ENCODE data around the gene DLG2.
"Not testable (repeated sequence)": the region's sequence is repeated elsewhere in the genome, so short reads cannot be mapped to it uniquely, and the experiment has no call there.

Gene DLG2

DNA sequence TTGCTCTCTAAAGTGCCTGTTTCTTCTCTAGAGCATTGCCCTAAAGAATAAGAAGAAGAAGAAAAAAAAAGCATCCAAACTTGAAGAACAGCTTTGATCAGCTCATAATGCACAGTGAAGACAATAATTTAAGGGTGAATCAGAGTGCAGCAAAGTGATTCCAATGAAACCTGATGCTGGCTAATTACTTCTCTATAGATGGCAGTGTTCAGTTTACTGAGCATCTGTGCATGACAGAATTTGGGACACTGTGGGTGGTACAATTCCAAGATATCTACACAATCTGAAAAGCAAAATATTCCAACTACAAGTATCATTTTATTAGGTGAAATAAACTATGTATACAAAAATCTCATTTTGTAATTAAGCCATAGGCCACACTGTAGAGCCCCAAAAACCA, 1890.5 kb downstream of the DLG2 start:
- no peaks in the 10 kb centered on the region for H3K4me1 ChIP-seq (ENCODE audit: control insufficient read depth in 2 of 2, insufficient read depth in 2 of 2, low read length in 2 of 2)
- no peak overlapping the region for H3K9ac ChIP-seq (ENCODE audit: low read depth in 1 of 2, low read length in 2 of 2)
- H3K27ac ChIP-seq (ENCODE audit: low read depth in 2 of 2, low read length in 2 of 2): no peak overlapping the region
- H3K36me3 ChIP-seq (ENCODE audit: control insufficient read depth in 2 of 2, insufficient read depth in 2 of 2, low read length in 2 of 2): no peaks in the 10 kb centered on the region
- H3K27me3 ChIP-seq (ENCODE audit: control insufficient read depth in 2 of 2, insufficient read depth in 2 of 2, low read length in 2 of 2): no peaks in the 10 kb centered on the region
- no peaks in the 10 kb centered on the region for H3K9me3 ChIP-seq (ENCODE audit: control insufficient read depth in 2 of 2, low read length in 2 of 2)
- no peak overlapping the region for H3K4me3 ChIP-seq (ENCODE audit: low read length in 2 of 2)

GRCh38 chr11:83734120-83734519, 1893.0 kb downstream of the DLG2 start:
- Histone ChIP-seq H3K4me1 (ENCODE audit: control insufficient read depth in 2 of 2, insufficient read depth in 2 of 2, low read length in 2 of 2) (no peaks in the 10 kb centered on the region), H3K27me3 (ENCODE audit: control insufficient read depth in 2 of 2, insufficient read depth in 2 of 2, low read length in 2 of 2) (no peaks in the 10 kb centered on the region), H3K27ac (ENCODE audit: low read depth in 2 of 2, low read length in 2 of 2) (no peak overlapping the region), H3K9ac (ENCODE audit: low read depth in 1 of 2, low read length in 2 of 2) (no peak overlapping the region), H3K4me3 (ENCODE audit: low read length in 2 of 2) (no peak overlapping the region), H3K9me3 (ENCODE audit: control insufficient read depth in 2 of 2, low read length in 2 of 2) (no peaks in the 10 kb centered on the region), H3K36me3 (ENCODE audit: control insufficient read depth in 2 of 2, insufficient read depth in 2 of 2, low read length in 2 of 2) (no peaks in the 10 kb centered on the region)

GRCh38 chr11:83731288-83731687, 1895.9 kb downstream of the DLG2 start:
- not testable (repeated sequence) for H3K36me3 ChIP-seq (ENCODE audit: control insufficient read depth in 2 of 2, insufficient read depth in 2 of 2, low read length in 2 of 2); H3K4me1 ChIP-seq (ENCODE audit: control insufficient read depth in 2 of 2, insufficient read depth in 2 of 2, low read length in 2 of 2); H3K9me3 ChIP-seq (ENCODE audit: control insufficient read depth in 2 of 2, low read length in 2 of 2); H3K27me3 ChIP-seq (ENCODE audit: control insufficient read depth in 2 of 2, insufficient read depth in 2 of 2, low read length in 2 of 2); H3K4me3 ChIP-seq (ENCODE audit: low read length in 2 of 2); H3K9ac ChIP-seq (ENCODE audit: low read depth in 1 of 2, low read length in 2 of 2); H3K27ac ChIP-seq (ENCODE audit: low read depth in 2 of 2, low read length in 2 of 2)

- H3K36me3 ChIP-seq (ENCODE audit: control insufficient read depth in 2 of 2, insufficient read depth in 2 of 2, low read length in 2 of 2): no peaks in the 10 kb centered on the region
- no peak overlapping the region for H3K27ac ChIP-seq (ENCODE audit: low read depth in 2 of 2, low read length in 2 of 2)
- no peaks in the 10 kb centered on the region for H3K27me3 ChIP-seq (ENCODE audit: control insufficient read depth in 2 of 2, insufficient read depth in 2 of 2, low read length in 2 of 2)
Measured at GRCh38 chr11:83728281-83728680, 1898.9 kb downstream of the DLG2 start.

DNA sequence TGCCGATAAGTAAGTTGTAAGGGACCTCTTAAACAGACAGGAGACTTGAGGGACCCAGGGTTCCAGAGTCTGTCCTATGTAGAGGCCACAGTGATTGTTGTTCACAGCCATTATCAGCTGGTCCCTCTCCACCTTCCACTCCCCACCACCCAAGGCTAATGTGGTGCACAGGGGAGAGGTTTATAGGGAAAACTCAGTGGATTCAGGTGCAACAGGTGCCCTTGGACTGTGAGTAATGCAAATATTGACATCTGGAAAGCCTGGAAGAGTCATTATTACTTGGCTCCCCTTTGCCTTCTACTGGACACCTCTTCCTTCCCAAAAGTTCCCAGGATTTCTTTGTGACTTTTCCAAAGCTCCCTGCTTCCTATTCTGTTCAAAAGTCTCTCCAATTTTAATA, 1899.9 kb downstream of the DLG2 start:
- Histone ChIP-seq H3K9ac (ENCODE audit: low read depth in 1 of 2, low read length in 2 of 2) (no peak overlapping the region), H3K27ac (ENCODE audit: low read depth in 2 of 2, low read length in 2 of 2) (no peak overlapping the region), H3K9me3 (ENCODE audit: control insufficient read depth in 2 of 2, low read length in 2 of 2) (no peaks in the 10 kb centered on the region), H3K36me3 (ENCODE audit: control insufficient read depth in 2 of 2, insufficient read depth in 2 of 2, low read length in 2 of 2) (no peaks in the 10 kb centered on the region), H3K27me3 (ENCODE audit: control insufficient read depth in 2 of 2, insufficient read depth in 2 of 2, low read length in 2 of 2) (no peaks in the 10 kb centered on the region), H3K4me3 (ENCODE audit: low read length in 2 of 2) (no peak overlapping the region), H3K4me1 (ENCODE audit: control insufficient read depth in 2 of 2, insufficient read depth in 2 of 2, low read length in 2 of 2) (no peaks in the 10 kb centered on the region)

More at GRCh38 chr11:83728281-83728680, 1898.9 kb downstream of the DLG2 start:
- no peaks in the 10 kb centered on the region for H3K9me3 ChIP-seq (ENCODE audit: control insufficient read depth in 2 of 2, low read length in 2 of 2)
- no peak overlapping the region for H3K9ac ChIP-seq (ENCODE audit: low read depth in 1 of 2, low read length in 2 of 2)
- no peaks in the 10 kb centered on the region for H3K4me1 ChIP-seq (ENCODE audit: control insufficient read depth in 2 of 2, insufficient read depth in 2 of 2, low read length in 2 of 2)
- no peak overlapping the region for H3K4me3 ChIP-seq (ENCODE audit: low read length in 2 of 2)

DNA sequence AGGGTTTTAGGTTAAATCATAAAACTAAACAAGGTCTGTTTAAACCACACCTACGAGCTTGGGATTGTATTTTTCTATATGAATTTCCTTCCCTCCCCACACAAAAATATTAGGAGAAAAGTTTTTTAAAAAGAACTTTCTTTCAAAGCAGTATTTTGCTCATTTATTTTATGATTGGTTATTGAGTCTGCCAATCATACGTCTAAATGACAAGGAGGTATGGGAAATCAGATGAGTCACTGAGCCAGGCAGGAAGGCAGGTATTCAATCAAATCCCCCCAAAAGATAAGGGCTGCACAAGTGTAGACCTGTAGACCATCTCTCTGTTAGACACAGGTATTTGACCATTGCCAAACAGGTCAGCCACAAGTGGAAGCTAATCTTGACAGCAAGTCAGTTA, 1900.8 kb downstream of the DLG2 start:
- Histone ChIP-seq H3K27me3 (ENCODE audit: control insufficient read depth in 2 of 2, insufficient read depth in 2 of 2, low read length in 2 of 2) (no peaks in the 10 kb centered on the region), H3K9ac (ENCODE audit: low read depth in 1 of 2, low read length in 2 of 2) (no peak overlapping the region), H3K9me3 (ENCODE audit: control insufficient read depth in 2 of 2, low read length in 2 of 2) (no peaks in the 10 kb centered on the region), H3K4me3 (ENCODE audit: low read length in 2 of 2) (no peak overlapping the region), H3K36me3 (ENCODE audit: control insufficient read depth in 2 of 2, insufficient read depth in 2 of 2, low read length in 2 of 2) (no peaks in the 10 kb centered on the region), H3K4me1 (ENCODE audit: control insufficient read depth in 2 of 2, insufficient read depth in 2 of 2, low read length in 2 of 2) (no peaks in the 10 kb centered on the region), H3K27ac (ENCODE audit: low read depth in 2 of 2, low read length in 2 of 2) (no peak overlapping the region)

DNA sequence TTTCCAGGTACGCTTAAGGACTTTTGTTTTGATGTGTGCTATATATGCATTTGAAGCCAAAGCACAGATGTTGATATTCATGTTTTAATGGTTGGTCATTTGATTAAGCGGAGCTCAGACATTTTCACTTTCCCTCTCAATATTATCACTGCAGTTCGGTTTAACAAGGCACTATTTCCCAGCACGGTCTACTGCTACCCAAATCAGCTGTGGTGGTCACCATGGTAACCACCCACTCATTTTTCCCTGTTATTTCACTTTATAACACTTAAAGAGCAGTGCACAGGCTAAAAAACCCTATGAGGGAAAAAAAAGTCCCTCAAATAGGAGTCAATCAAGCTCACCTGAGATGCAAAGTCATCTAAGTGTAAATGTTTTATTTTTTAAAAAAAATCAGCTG, 1901.4 kb downstream of the DLG2 start:
- no peak overlapping the region for H3K9ac ChIP-seq (ENCODE audit: low read depth in 1 of 2, low read length in 2 of 2)
- H3K4me3 ChIP-seq (ENCODE audit: low read length in 2 of 2): no peak overlapping the region
- H3K27me3 ChIP-seq (ENCODE audit: control insufficient read depth in 2 of 2, insufficient read depth in 2 of 2, low read length in 2 of 2): no peaks in the 10 kb centered on the region
- no peaks in the 10 kb centered on the region for H3K9me3 ChIP-seq (ENCODE audit: control insufficient read depth in 2 of 2, low read length in 2 of 2)
- H3K4me1 ChIP-seq (ENCODE audit: control insufficient read depth in 2 of 2, insufficient read depth in 2 of 2, low read length in 2 of 2): no peaks in the 10 kb centered on the region
- H3K27ac ChIP-seq (ENCODE audit: low read depth in 2 of 2, low read length in 2 of 2): no peak overlapping the region
- H3K36me3 ChIP-seq (ENCODE audit: control insufficient read depth in 2 of 2, insufficient read depth in 2 of 2, low read length in 2 of 2): no peaks in the 10 kb centered on the region

- H3K4me3 ChIP-seq (ENCODE audit: low read length in 2 of 2): no peak overlapping the region
- H3K27ac ChIP-seq (ENCODE audit: low read depth in 2 of 2, low read length in 2 of 2): no peak overlapping the region
- no peaks in the 10 kb centered on the region for H3K36me3 ChIP-seq (ENCODE audit: control insufficient read depth in 2 of 2, insufficient read depth in 2 of 2, low read length in 2 of 2)
- no peaks in the 10 kb centered on the region for H3K9me3 ChIP-seq (ENCODE audit: control insufficient read depth in 2 of 2, low read length in 2 of 2)
- H3K4me1 ChIP-seq (ENCODE audit: control insufficient read depth in 2 of 2, insufficient read depth in 2 of 2, low read length in 2 of 2): no peaks in the 10 kb centered on the region
- no peaks in the 10 kb centered on the region for H3K27me3 ChIP-seq (ENCODE audit: control insufficient read depth in 2 of 2, insufficient read depth in 2 of 2, low read length in 2 of 2)
- H3K9ac ChIP-seq (ENCODE audit: low read depth in 1 of 2, low read length in 2 of 2): no peak overlapping the region
Measured at GRCh38 chr11:83725269-83725560, 1901.9 kb downstream of the DLG2 start.

DNA sequence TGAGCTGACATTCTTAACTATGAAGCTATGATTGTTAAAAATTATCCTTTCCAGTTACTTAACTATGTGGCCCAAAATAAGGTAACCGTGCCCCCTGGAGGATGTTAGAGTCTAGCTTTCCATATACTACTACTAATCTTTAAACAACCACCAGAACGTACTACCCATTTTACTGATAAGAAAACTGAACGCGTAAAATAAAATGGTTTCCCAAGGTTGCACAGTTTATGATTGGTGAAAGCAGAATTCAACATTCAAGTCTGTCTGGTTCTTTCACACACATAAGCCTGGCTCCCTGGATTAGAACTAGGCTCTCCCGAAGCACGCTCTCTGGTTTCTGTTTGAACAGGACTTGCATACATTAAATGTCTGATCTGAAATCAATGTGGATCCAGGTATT, 1903.1 kb downstream of the DLG2 start:
- no peak overlapping the region for H3K9ac ChIP-seq (ENCODE audit: low read depth in 1 of 2, low read length in 2 of 2)
- peak overlapping the region; percentile 28 to 60 for H3K4me3 ChIP-seq (ENCODE audit: low read length in 2 of 2)
- no peaks in the 10 kb centered on the region for H3K4me1 ChIP-seq (ENCODE audit: control insufficient read depth in 2 of 2, insufficient read depth in 2 of 2, low read length in 2 of 2)
- H3K27ac ChIP-seq (ENCODE audit: low read depth in 2 of 2, low read length in 2 of 2): no peak overlapping the region
- H3K36me3 ChIP-seq (ENCODE audit: control insufficient read depth in 2 of 2, insufficient read depth in 2 of 2, low read length in 2 of 2): no peaks in the 10 kb centered on the region
- no peaks in the 10 kb centered on the region for H3K27me3 ChIP-seq (ENCODE audit: control insufficient read depth in 2 of 2, insufficient read depth in 2 of 2, low read length in 2 of 2)
- no peaks in the 10 kb centered on the region for H3K9me3 ChIP-seq (ENCODE audit: control insufficient read depth in 2 of 2, low read length in 2 of 2)

- no peak overlapping the region for H3K4me3 ChIP-seq (ENCODE audit: low read length in 2 of 2)
Measured at GRCh38 chr11:83722392-83723119, 1904.6 kb downstream of the DLG2 start.

GRCh38 chr11:83721263-83721662, 1905.9 kb downstream of the DLG2 start:
- no peak overlapping the region for H3K27ac ChIP-seq (ENCODE audit: low read depth in 2 of 2, low read length in 2 of 2)

More at GRCh38 chr11:83722392-83723119, 1904.6 kb downstream of the DLG2 start:
- no peak overlapping the region for H3K9ac ChIP-seq (ENCODE audit: low read depth in 1 of 2, low read length in 2 of 2)
- no peaks in the 10 kb centered on the region for H3K9me3 ChIP-seq (ENCODE audit: control insufficient read depth in 2 of 2, low read length in 2 of 2)
- no peak overlapping the region for H3K27ac ChIP-seq (ENCODE audit: low read depth in 2 of 2, low read length in 2 of 2)
- H3K27me3 ChIP-seq (ENCODE audit: control insufficient read depth in 2 of 2, insufficient read depth in 2 of 2, low read length in 2 of 2): no peaks in the 10 kb centered on the region
- H3K36me3 ChIP-seq (ENCODE audit: control insufficient read depth in 2 of 2, insufficient read depth in 2 of 2, low read length in 2 of 2): no peaks in the 10 kb centered on the region
- H3K4me1 ChIP-seq (ENCODE audit: control insufficient read depth in 2 of 2, insufficient read depth in 2 of 2, low read length in 2 of 2): no peaks in the 10 kb centered on the region

More at GRCh38 chr11:83721263-83721662, 1905.9 kb downstream of the DLG2 start:
- Histone ChIP-seq H3K9ac (ENCODE audit: low read depth in 1 of 2, low read length in 2 of 2) (no peak overlapping the region), H3K4me1 (ENCODE audit: control insufficient read depth in 2 of 2, insufficient read depth in 2 of 2, low read length in 2 of 2) (no peaks in the 10 kb centered on the region), H3K36me3 (ENCODE audit: control insufficient read depth in 2 of 2, insufficient read depth in 2 of 2, low read length in 2 of 2) (no peaks in the 10 kb centered on the region), H3K4me3 (ENCODE audit: low read length in 2 of 2) (no peak overlapping the region), H3K27me3 (ENCODE audit: control insufficient read depth in 2 of 2, insufficient read depth in 2 of 2, low read length in 2 of 2) (no peaks in the 10 kb centered on the region), H3K9me3 (ENCODE audit: control insufficient read depth in 2 of 2, low read length in 2 of 2) (no peaks in the 10 kb centered on the region)

All from mucosa of rectum (tissue), 2 donors.